HCT116 (cell line): ENCODE results near the gene CLN6. TPM values are rescaled to one million over a fixed set of nuclear protein-coding genes. Genes with fewer than 3 reads are reported as not detected.

Experiments
- ATAC-seq: fragments of 200-7000 bp; cut with Tn5 transposase; 2 replicates; pipeline ENCODE4 v1.9.1; 2020; ENCODE audit warnings: mild to moderate bottlenecking, moderate library complexity
- BruUV-seq: library from RNA; stranded (reverse); fragments of 400-500 nt; replicated peaks from 2 replicates; lab custom pipeline; 2021; lab: Mats Ljungman, UMichigan
- CTCF ChIA-PET: fragments of 300-600 bp; sonication (Branson Sonifier 250); formaldehyde crosslinking; loops from one replicate; lab custom pipeline; 2021; ENCODE audit warnings: antibody characterized with exemption; lab: Charles Lee
- POLR2A ChIA-PET: fragments of 300-600, 350-600 bp; sonication (Branson Sonifier 250); formaldehyde crosslinking; loops from one replicate; lab custom pipeline; 2021; ENCODE audit warnings: antibody characterized with exemption; lab: Charles Lee
- RAD21 ChIA-PET, 2 experiments: fragments of 300-600 bp; sonication (Branson Sonifier 250); formaldehyde crosslinking; loops; one replicate each; lab custom pipeline; 2023; ENCODE audit warnings: low total read pairs in 2 of 2; ENCODE audit not compliant: uncharacterized antibody in 2 of 2, unreplicated experiment in 2 of 2, low non-redundant PET in 1 of 2; lab: Charles Lee
- DNase-seq: peaks from one replicate; pipeline ENCODE4 v3.0.0-alpha.2; 2010; ENCODE audit warnings: low read depth, low spot score
- H2AFZ ChIP-seq: fragments of 200-600 bp; shearing (Covaris generic), sonication (generic); 2 replicates; pipeline ENCODE4 v1.6.1; 2017; ENCODE audit warnings: low read depth, mixed run types, mixed read lengths, antibody characterized with exemption, low read length; ENCODE audit not compliant: poor library complexity, severe bottlenecking
- H3K27ac ChIP-seq: 2 replicates; pipeline ENCODE4 v1.5.1; 2012; ENCODE audit warnings: low read depth, low read length
- H3K27me3 ChIP-seq: fragments of 200-600 bp; sonication (generic); 2 replicates; pipeline ENCODE4 v1.6.1; 2016; ENCODE audit warnings: mixed run types, low read length, mixed read lengths; ENCODE audit not compliant: insufficient read depth
- H3K36me3 ChIP-seq, 2 experiments: fragments of 200-500 bp in 1 of 2; fragments of 200-600 bp in 1 of 2; sonication (Bioruptor generic) in 1 of 2; sonication (generic) in 1 of 2; 2 replicates each; pipeline versions ENCODE4 v1.5.1 to v1.6.1; 2014 to 2016; ENCODE audit warnings: low read length in 2 of 2, inconsistent platforms in 1 of 2, mixed read lengths in 1 of 2, mixed run types in 1 of 2; ENCODE audit not compliant: insufficient read depth in 2 of 2, control insufficient read depth in 1 of 2
- H3K4me1 ChIP-seq, 2 experiments: fragments of 200-600 bp in 1 of 2; sonication (generic) in 1 of 2; 2 replicates each; pipeline versions ENCODE4 v1.5.1 to v1.6.1; 2012 to 2017; ENCODE audit warnings: low read length in 2 of 2, inconsistent platforms in 1 of 2, mild to moderate bottlenecking in 1 of 2, mixed read lengths in 1 of 2, mixed run types in 1 of 2, moderate library complexity in 1 of 2; ENCODE audit not compliant: insufficient read depth in 2 of 2, control insufficient read depth in 1 of 2
- H3K4me2 ChIP-seq: fragments of 200-600 bp; sonication (generic); 2 replicates; pipeline ENCODE4 v1.6.1; 2017; ENCODE audit warnings: mixed run types, low read length, mixed read lengths
- H3K4me3 ChIP-seq, 2 experiments: fragments of 200-600 bp in 1 of 2; sonication (generic) in 1 of 2; replicated peaks in 1 of 2; 2 replicates each; pipeline ENCODE4 v1.5.1; 2011 to 2016; ENCODE audit warnings: low read length in 2 of 2, control low read depth in 1 of 2, low read depth in 1 of 2, mild to moderate bottlenecking in 1 of 2, mixed read lengths in 1 of 2, mixed run types in 1 of 2
- H3K79me2 ChIP-seq: fragments of 200-600 bp; sonication (generic); 2 replicates; pipeline ENCODE4 v1.6.1; 2017; ENCODE audit warnings: mild to moderate bottlenecking, mixed run types, low read length, moderate library complexity, mixed read lengths; ENCODE audit not compliant: insufficient read depth
- H3K9ac ChIP-seq: fragments of 200-600 bp; sonication (generic); 2 replicates; pipeline ENCODE4 v1.6.1; 2016; ENCODE audit warnings: low read length, mixed read lengths
- H3K9me2 ChIP-seq: fragments of 200-600 bp; sonication (generic), shearing (Covaris generic); 2 replicates; pipeline ENCODE4 v1.6.1; 2017; ENCODE audit warnings: mixed run types, mild to moderate bottlenecking, moderate library complexity; ENCODE audit not compliant: insufficient read depth
- H3K9me3 ChIP-seq, 2 experiments: fragments of 200-500 bp in 1 of 2; fragments of 200-600 bp in 1 of 2; sonication (Bioruptor generic) in 1 of 2; sonication (generic) in 1 of 2; 2 replicates each; pipeline ENCODE4 v1.6.1; 2014 to 2017; ENCODE audit warnings: low read length in 2 of 2, mixed read lengths in 2 of 2, inconsistent platforms in 1 of 2, low read depth in 1 of 2, mild to moderate bottlenecking in 1 of 2, mixed run types in 1 of 2, moderate library complexity in 1 of 2; ENCODE audit not compliant: control insufficient read depth in 1 of 2, insufficient read depth in 1 of 2
- H4K20me1 ChIP-seq: fragments of 200-600 bp; sonication (generic), shearing (Covaris generic); 2 replicates; pipeline ENCODE4 v1.6.1; 2017; ENCODE audit warnings: mixed run types, mild to moderate bottlenecking, moderate library complexity; ENCODE audit not compliant: insufficient read depth
- ATF3 ChIP-seq: IDR thresholded peaks from 2 replicates; pipeline ENCODE4 v1.6.1; 2012
- CBX3 ChIP-seq: IDR thresholded peaks from 2 replicates; pipeline ENCODE4 v1.6.1; 2012; ENCODE audit warnings: low read depth
- ELF1 ChIP-seq: IDR thresholded peaks from 2 replicates; pipeline ENCODE4 v1.6.1; 2012; ENCODE audit warnings: low read depth, borderline replicate concordance
- FOSL1 ChIP-seq: IDR thresholded peaks from 2 replicates; pipeline ENCODE4 v1.6.1; 2012; ENCODE audit warnings: low read depth
- JUND ChIP-seq: IDR thresholded peaks from 2 replicates; pipeline ENCODE4 v1.6.1; 2012
- POLR2A ChIP-seq: IDR thresholded peaks from 2 replicates; pipeline ENCODE4 v1.7.0; 2011; ENCODE audit warnings: borderline replicate concordance; ENCODE audit not compliant: insufficient read depth, insufficient read length; ENCODE audit errors: extremely low read depth
- POLR2AphosphoS5 ChIP-seq: IDR thresholded peaks from 2 replicates; pipeline ENCODE4 v1.6.1; 2011; ENCODE audit warnings: mild to moderate bottlenecking, low read depth, low read length, moderate library complexity
- SP1 ChIP-seq: IDR thresholded peaks from 2 replicates; pipeline ENCODE4 v1.6.1; 2012; ENCODE audit warnings: low read depth
- SRF ChIP-seq: IDR thresholded peaks from 2 replicates; pipeline ENCODE4 v1.6.1; 2012; ENCODE audit warnings: low read depth
- TCF7L2 ChIP-seq: IDR thresholded peaks from 2 replicates; pipeline ENCODE4 v1.7.0; 2011; ENCODE audit warnings: borderline replicate concordance, inconsistent platforms; ENCODE audit not compliant: insufficient read depth, insufficient read length; ENCODE audit errors: extremely low read depth
- YY1 ChIP-seq: IDR thresholded peaks from 2 replicates; pipeline ENCODE4 v1.6.1; 2011; ENCODE audit warnings: low read length, low read depth, moderate library complexity, mild to moderate bottlenecking; ENCODE audit not compliant: insufficient replicate concordance; ENCODE audit errors: extremely low read depth
- ZBTB33 ChIP-seq: IDR thresholded peaks from 2 replicates; pipeline ENCODE4 v1.6.1; 2011; ENCODE audit warnings: mild to moderate bottlenecking, low read length, moderate library complexity; ENCODE audit not compliant: insufficient replicate concordance; ENCODE audit errors: extremely low read depth
- ZFX ChIP-seq: fragments of 450-650 bp; IDR thresholded peaks from 2 replicates; pipeline ENCODE4 v1.6.1; 2017
- ZNF274 ChIP-seq: fragments of 200-500 bp; sonication (Bioruptor generic); IDR thresholded peaks from 2 replicates; pipeline ENCODE4 v1.6.1; 2014; ENCODE audit warnings: mild to moderate bottlenecking, low read depth, low read length, inconsistent platforms
- intact Hi-C: fragments of 100-400 bp; cut with micrococcal nuclease; formaldehyde crosslinking; loops from 2 replicates; pipeline ENCODE4 v1.10.0; 2022
- total RNA-seq: library from RNA; stranded (reverse); gene quantifications from one replicate; pipeline ENCODE4 v1.2.1, GENCODE V29; 2021; ENCODE audit not compliant: unreplicated experiment

CLN6 gene
- total RNA-seq, 1 experiment from 2014 or later = 44.1 TPM

GRCh38 chr15:68209272-68209671 is 20.3 kb downstream of the CLN6 start:
- no peak overlapping the region for H3K4me2 ChIP-seq
- no peak overlapping the region for H2AFZ ChIP-seq
- H3K9me3 ChIP-seq = no peaks in the 10 kb centered on the region
- ChIA-PET RAD21 (no interaction called here), CTCF (no interaction called here), POLR2A (no interaction called here)
- H3K36me3 ChIP-seq = no peaks in the 10 kb centered on the region; a peak in 1 of 4 replicates
- peaks cover 60% of the 10 kb centered on the region for H3K79me2 ChIP-seq
- intact Hi-C loops = no loop called here
- no peak for ATAC-seq
- TF ChIP-seq FOSL1 (no peak), CBX3 (no peak), SRF (no peak), JUND (no peak), SP1 (no peak), POLR2AphosphoS5 (no peak), ELF1 (no peak), TCF7L2 (no peak)
- no peak overlapping the region for H3K9ac ChIP-seq
- H3K27ac ChIP-seq = no peak overlapping the region
- no peaks in the 10 kb centered on the region for H3K27me3 ChIP-seq
- H4K20me1 ChIP-seq = no peaks in the 10 kb centered on the region
- DNase-seq = no peak
- no peaks in the 10 kb centered on the region for H3K9me2 ChIP-seq
- BruUV-seq = no TSS peak
- H3K4me1 ChIP-seq = peaks cover 6 to 20% of the 10 kb centered on the region in 2 experiments; a peak in 3 of 4 replicates
- no peak overlapping the region for H3K4me3 ChIP-seq

DNA sequence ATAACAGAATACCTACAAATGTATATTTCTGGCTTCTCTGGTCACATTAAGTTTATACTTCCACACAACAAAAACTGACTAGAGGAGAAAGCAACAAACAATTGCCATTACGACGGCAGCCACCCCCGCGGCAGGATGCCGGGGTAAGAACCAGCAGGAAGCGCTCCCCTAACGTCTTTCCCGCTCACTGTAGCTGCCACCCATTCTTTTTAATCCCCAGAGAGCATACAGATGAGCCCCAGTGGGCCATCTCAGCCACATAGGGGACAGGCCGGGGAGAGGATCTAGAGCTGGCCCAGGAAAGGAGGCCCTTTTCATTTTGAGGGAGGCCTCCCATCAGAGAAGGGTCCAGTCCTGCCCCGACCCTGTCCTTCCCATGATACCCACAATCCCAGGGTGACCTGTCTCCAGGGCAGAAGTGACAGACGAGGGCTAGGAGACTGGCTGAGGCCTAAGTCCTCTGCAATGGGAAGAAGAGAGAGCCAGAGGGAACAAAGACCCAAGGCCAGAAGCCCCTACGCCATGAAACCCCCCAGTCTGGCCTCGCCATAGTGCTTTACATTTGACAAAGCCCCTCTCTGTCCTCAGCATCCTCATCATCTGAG is 20.8 kb downstream of the CLN6 start:
- no peaks in the 10 kb centered on the region for H3K9me2 ChIP-seq
- intact Hi-C loops = no loop called here
- H3K4me3 ChIP-seq = no peak overlapping the region
- DNase-seq = no peak
- no peak overlapping the region for H3K27ac ChIP-seq
- H2AFZ ChIP-seq = no peak overlapping the region
- no peaks in the 10 kb centered on the region; a peak in 1 of 4 replicates for H3K36me3 ChIP-seq
- RAD21 ChIA-PET = no interaction called here
- POLR2A ChIA-PET = no interaction called here
- no peaks in the 10 kb centered on the region for H3K27me3 ChIP-seq
- H3K9me3 ChIP-seq = no peaks in the 10 kb centered on the region
- H4K20me1 ChIP-seq = no peaks in the 10 kb centered on the region
- CTCF ChIA-PET = no interaction called here
- no TSS peak for BruUV-seq
- no peak overlapping the region for H3K4me2 ChIP-seq
- peaks cover 55% of the 10 kb centered on the region for H3K79me2 ChIP-seq
- no peak overlapping the region for H3K9ac ChIP-seq
- peaks cover 6 to 20% of the 10 kb centered on the region in 2 experiments; a peak in 3 of 4 replicates for H3K4me1 ChIP-seq
- no peak for TF ChIP-seq YY1
- no peak for TF ChIP-seq ZNF274
- no peak for TF ChIP-seq TCF7L2
- no peak for TF ChIP-seq FOSL1
- no peak for TF ChIP-seq POLR2A
- TF ChIP-seq ATF3 = no peak
- TF ChIP-seq SP1 = no peak
- no peak for TF ChIP-seq ZBTB33
- TF ChIP-seq JUND = no peak
- no peak for TF ChIP-seq SRF
- TF ChIP-seq ZFX = no peak
- no peak for ATAC-seq
